Myocyte (in vitro differentiated cells): ENCODE results near the gene C2orf76. TPM values are rescaled to one million over a fixed set of nuclear protein-coding genes. Genes with fewer than 3 reads are reported as not detected.
"Not testable (repeated sequence)": the region's sequence is repeated elsewhere in the genome, so short reads cannot be mapped to it uniquely, and the experiment has no call there.

Experiments used
- DNase-seq: peaks from one replicate; pipeline ENCODE4 v3.0.0-alpha.2; 2012; ENCODE audit warnings: low read depth
- total RNA-seq: library from RNA; depleted of rRNA; stranded (reverse); fragments of >200 nt; gene quantifications from 2 replicates; pipeline ENCODE4 v1.2.3, GENCODE V29; 2014

Gene C2orf76
- total RNA-seq, 1 donor from 2014 or later, result 10.9 TPM

DNA sequence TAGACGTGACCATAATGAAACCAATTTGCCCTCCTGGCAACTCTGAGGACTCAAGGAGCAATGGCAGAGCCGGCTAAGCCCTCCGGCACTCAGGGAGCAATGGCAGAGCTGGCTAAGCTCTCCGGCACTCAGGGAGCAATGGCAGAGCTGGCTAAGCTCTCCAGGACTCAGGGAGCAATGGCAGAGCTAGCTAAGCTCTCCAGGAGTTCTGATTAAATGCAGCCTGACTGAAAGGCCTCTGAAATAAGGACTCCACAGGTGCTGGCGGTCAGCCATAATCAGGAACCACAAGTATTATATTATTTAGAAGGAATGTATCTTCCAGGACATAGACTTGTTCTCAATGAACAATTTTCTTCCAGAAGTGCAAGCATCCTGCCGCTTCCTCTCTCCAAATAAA, 65.2 kb downstream of the C2orf76 start:
- peak; percentile 35 for DNase-seq

DNA sequence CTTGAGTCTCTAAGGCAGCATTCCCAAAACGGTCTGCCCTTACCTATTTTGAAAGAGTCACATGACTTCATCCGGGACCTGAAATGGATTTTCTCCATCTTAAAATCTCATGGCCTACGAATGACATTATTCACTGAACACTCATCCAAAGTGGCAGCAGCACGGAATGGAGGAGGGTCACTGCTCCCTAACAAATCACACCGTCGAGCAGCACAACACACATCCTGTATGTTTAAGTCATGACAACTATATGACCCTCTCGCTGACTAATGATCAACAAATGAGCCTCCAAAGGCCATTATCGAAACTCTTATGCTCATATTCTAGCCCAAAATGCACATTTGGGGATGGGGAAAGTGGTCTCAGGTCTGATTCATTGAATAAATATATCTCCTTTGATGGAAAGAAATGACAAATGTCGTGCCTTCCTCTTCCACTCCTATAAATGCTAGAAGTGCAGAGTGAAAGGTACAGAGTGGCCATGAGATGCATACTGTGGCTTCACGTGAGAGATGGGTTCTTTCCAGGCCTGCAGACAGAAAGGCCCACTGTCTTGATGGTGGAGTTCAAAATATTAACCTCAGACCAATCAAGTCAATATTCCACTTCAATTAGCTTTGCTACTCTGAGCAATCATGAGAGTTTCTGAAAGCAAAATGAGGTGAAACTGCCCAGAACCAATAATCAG, 70.8 kb downstream of the C2orf76 start:
- DNase-seq, result no peak

DNA sequence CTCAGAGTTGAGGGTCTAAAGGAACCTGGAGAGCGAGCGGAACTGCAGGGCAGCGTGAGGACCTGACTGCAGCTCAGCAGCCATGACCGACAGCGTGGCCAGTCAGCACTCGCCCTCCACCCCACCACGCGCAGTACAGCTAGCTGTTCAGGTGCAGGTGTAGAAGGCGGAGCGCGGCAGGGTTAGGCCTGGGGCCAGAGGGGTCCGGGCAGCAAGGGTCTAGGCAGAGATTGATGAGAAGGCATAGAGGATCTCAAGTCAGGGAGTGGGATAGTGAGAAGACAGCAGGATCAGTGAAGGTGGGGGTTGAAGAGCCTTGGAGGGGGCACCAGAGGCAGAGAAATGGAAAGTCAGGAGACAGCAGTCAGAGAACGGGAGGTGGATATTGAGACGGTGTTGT, 72.0 kb downstream of the C2orf76 start:
- no peak for DNase-seq

DNA sequence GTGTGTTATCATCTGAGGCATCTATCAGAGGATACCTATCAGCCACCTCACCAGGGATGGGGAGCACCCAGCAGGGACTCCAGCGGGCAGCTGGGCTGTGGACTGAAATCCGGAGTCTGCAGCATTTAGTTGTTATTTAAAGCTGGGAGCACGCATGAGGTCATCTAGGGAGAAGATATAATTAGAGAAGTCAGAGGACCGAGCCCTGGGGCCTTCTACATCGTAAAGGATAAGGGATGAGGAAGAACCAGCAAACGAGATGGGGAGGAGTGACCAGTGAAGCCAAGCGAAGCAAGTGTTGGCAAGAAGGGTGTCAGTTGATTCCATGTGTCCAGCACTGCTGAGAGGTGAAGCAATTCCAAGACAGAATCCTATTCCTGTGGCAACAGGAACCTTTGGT, 72.7 kb downstream of the C2orf76 start:
- no peak for DNase-seq

DNA sequence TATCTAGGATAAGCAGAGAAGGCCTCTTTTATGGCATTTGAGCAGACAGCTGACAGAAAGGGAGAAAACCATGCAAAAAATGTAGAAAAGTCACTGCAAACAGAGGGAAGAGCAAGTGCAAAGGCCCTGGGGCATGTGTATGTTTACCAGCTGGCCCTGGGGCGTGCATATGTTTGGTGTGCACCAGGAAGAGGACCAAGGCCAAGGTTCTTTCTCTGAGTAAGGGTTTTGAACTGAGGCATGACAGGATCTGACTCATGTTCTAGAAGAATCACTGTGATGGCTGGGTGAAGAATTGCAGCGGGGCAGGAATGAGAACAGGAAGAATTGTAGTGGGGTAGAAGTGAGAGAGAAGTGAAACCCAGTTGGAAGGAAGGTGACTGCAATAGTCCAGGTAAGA, 73.4 kb downstream of the C2orf76 start:
- DNase-seq, result no peak

DNA sequence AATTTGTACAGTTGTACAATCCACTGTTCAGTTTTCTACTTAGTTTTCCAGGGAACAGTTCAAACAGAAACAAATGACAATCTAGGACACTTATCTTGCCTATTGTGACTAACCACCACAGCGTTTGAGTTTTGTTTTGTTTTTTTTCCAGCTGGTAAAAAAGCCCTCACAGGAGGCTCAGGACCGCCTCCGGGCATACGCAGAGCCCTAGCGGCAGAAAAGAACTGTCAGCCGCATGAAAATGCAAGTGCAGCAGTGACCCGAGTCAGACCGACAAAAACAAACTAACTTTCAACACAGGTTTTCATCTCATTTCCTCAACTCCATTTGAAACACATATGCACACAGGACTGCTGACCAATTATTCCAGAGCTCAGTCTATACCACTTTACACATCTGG, 74.4 kb downstream of the C2orf76 start:
- DNase-seq, result no peak

DNA sequence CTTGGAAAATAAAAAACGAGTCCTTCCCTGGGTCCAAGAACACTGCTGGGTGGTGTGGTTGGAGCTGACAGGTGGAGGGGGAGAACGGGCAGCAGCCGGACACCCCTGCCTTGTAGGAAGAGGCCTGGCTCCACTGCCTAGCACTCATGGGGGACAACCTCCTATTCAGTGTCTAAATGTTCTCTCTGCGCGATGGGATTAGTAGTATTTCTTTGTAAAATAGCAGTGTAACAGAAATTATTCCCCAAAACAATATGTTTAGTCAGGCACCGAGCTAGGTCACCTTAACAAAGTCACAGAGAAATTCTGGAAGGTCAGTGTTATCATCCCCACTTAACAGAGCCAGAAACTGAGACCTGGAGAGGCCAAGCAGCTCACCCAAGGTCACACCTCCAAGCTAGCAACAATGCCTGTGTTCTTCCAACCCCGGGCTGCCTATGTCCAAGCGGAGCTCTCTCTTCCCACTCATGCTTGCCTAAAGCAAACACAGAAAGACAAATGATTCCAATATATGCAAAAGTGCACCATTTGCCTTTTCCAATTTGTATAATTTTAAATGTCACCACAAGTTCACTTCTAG, 75.0 kb downstream of the C2orf76 start:
- no peak for DNase-seq

DNA sequence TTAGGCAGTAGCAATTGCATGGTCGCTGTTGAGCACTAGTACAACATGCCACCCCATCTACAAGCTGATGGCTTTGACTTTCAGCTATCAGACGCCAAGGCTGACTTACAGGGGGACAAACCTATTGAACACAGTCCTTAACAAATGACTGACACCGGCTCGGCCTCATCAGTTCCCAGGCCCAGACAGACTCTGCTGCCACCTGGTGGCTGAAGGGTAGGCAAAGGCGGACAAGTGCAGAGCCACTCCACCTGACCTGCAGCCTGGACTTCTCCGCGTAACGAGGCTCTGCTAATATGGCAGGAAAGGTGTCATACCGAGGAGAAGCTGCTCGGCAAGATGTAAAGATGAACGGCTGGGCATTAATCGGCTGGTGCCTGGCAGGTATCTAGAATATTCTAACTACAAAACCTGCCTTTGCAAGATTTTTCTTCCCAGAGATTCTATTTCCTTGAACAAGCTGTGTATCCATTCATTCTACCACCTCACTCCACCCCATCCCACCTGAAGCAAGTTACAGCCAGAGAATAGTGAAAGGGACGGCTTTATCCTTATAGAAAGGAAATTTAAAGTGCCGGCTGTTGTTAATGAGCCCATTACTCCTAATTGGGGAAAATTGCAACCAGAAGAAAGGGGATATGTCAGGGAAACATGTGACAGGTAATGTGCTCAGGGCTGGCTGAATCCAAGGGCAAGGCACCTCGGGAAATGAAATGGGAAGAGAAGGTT, 75.6 kb downstream of the C2orf76 start:
- DNase-seq, result peak; percentile 51

DNA sequence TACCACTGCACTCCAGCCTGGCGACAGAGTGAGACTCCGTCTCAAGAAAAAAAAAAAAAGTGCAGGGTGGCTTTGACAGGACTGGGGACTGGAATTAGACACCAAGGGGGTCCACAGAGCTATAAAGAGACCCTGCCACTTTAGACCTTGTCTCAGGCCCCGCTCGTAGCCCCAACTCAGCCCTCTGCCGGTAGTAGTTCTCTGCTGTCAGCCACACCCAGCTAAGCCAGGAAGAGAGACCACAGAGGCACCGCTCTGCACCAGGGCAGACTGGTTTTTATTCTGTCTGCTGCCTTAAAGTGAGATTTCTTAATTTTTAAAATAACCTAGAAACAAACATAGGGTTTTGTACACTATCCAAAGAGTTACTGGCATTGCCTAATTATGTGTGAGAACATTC, 77.0 kb downstream of the C2orf76 start:
- no peak for DNase-seq

DNA sequence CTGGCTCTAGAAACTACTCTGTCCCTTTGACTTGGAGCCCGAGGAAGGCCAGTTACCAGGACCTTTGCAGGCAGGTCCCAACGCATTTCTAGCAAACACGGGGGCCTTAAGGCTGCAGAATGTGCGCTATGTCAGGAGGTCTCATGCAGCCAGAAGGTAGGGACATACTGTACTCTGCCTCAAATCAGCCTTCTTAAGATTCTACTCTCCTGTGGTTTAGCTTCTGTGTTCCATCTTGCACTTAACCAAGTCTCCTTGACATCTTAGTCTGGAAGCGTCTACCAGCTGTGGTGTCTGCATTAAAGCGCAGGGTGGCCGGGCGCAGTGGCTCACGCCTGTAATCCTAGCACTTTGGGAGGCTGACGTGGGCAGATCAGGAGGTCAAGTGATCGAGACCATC, 77.5 kb downstream of the C2orf76 start:
- peak; percentile 38 for DNase-seq

DNA sequence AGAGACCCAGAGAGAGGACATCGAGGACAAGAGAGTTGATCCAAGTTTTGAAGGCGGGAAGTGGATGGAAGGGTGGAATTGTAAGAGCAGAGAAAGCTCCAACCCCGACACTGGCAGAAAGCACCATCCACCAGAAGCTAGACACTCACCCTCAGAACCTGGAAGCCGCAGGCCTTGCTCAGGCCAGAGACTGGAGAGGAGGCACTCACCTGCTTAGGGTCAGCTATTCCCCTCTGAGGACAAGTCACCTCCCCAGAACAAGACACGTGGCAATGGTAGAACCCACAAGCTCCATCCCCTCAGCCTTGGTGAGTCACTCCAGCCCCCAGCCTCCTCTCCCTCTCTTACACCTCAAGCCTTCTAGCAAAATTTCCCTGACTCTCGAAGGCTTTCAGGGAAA, 78.1 kb downstream of the C2orf76 start:
- DNase-seq, result no peak

DNA sequence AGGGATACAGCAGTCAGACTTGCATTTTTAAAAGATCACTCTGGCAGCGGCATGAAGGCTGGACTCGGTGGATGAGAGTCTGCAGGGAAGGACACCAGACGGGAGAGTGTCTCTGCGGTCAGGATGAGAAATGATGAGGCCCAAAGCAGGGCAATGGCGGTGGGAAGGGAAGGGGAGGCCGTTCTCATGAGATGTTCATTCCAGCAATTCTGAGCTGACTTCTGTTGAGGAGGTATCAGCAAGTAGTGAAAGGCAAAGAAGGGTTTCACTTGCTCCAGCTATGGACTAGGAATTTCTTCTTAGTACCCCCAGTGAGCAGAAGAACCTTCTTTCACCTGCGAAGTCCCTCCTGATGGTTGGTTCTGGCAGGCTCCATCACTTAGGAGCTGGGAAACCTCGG, 80.0 kb downstream of the C2orf76 start:
- DNase-seq, result no peak

DNA sequence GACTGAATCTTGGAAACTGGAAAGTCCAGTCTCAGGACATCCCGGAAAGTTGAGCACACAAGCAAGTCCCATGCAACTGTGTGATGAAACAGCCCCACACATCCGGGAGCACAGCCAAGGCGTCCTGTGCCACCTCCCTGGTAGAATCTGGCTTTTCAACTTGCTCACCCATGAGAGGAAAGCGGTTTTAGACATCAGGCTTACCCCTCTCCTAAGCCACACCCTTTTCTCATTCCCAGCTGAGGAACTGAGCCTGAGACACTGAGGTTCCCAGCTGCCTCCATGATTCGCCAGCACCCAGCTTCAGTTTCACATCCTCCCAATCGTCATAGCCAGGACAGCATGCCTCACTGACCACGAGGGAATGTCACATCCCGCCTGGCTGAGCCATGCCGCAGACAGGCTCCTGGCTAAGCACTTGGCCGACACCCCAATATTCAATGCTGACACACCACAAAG, 82.7 kb downstream of the C2orf76 start:
- peak; percentile 99 for DNase-seq

DNA sequence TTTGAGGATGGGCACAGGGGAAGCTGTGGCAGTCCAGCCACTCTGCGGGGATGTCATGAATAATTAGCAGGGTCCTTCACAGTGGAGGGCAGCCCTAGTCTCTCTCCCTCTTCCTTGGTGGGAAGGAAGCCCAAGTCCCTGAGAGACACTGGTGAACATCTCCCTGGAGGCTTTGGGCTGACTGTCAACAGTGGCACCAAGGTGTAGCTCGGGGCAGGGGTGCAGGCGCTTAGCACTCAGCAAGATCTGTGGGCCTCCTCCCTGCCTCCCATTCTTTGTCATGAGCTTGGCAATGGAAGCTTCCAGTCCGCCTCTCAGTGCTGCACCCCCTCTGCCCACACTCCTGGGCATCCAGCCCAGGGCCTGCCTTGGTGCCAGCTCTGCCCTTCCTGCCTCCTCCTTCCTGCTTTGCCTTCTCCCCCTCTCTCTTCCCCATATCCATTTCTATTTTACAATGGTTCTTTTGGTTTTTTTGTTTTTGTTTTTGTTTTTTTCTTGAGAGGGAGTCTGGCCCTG, 83.6 kb downstream of the C2orf76 start:
- DNase-seq, result peak; percentile 51

DNA sequence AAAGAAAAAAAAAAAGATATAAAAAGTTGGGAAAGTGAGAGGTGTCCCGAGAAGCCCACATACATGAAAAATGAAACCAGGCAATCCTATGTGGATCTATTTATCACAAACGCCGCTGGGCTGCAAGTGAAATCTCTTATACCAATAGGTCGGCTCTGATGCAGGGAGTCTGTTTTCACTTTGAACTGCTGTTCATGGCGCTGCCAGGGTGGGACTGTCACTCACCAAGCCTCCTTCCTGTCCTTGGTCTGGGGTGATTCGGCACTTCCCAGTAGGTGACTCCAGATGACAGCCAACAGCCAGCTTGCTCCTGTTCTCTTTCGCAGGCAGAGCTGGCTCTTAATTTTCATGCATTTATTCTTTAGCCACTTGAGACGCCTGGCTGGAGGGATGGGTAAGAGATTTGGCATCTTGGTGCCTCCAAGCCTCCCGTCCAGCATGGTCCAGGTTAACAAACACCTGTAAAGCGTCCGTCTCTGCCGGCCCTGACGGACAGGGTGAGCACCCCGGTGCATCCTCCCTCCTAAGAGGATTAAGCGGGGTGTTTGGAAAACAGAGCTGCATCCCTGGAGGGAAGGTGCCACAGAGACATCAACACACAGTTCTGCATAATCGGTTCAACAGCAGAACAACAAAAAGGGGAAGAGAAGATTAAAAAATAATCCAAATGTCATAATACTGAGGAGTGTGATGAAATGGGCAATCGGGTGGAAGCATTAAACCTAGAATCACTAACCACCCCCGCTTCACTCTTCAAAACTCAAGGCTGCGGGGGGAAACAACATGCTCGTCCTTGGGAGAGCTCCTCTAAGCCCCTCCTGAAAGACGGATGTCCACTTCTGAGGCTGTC, 84.3 kb downstream of the C2orf76 start:
- DNase-seq, result no peak

DNA sequence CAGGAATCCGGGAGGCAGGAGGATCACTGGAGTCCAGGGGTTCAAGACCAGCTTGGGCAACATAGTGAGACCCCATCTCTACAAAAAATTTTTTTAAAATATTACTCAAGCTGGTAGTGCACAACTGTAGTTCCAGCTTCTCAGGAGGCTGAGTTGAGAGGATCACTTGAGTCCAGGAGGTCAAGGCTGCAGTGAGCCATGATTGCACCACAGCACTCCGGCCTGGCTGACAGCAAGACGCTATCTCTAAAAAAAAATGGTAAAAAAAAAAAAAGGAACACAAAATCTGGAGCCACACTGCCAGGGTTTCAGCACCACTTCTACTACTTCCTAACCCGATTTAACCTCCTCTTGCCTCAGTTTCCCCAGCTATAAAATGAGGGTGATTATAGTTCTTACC, 86.0 kb downstream of the C2orf76 start:
- DNase-seq, result no peak

DNA sequence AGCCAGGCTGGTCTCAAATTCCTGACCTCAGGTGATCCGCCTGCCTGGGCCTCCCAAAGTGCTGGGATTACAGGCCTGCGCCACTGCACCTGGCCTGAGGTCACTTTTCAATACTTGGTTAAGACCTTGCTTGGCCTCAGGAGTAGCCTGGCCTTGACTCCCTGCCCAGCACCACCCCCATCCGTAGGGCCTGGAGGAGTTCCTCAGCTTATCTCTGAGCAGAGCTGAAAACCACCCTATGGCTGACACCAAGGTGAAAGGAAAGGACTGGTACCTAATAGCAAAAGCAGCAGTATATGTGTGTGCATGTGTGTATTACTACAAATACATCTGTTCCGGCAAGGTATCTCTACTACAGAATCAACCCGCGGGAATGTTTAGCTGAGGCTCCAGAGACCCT, 87.0 kb downstream of the C2orf76 start:
- DNase-seq, result no peak

DNA sequence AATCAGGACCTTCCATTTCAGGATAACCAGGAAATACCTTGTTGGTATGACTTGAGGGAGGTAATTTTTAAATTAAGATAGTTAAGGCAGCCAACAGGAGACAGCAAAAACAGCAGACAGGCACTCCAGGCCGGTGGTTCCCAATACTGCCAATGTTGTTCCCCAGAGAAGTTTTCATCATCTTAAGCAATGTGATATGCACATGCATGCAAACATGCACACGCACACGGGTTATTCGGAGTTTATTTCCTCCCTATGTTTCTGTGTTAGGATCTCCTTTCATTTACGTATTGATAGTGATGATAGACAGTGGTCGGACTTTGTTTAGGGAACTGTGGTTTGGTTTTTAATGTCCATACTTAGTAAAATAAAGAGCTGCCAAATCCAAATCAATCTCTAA, 87.7 kb downstream of the C2orf76 start:
- no peak for DNase-seq

DNA sequence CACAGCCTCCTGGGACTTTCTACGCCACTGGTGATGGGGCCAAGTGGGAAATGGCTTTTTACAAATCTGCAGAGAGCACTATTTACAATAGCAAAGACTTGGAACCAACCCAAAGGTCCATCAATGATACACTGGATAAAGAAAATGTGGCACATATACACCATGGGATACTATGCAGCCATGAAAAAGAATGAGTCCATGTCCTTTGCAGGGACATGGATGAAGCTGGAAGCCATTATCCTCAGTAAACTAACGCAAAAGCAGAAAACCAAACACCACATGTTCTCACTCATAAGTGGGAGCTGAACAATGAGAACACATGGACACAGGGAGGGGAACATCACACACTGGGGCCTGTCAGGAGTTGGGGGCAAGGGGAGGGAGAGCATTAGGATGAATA, 88.2 kb downstream of the C2orf76 start:
- DNase-seq, result not testable (repeated sequence)

DNA sequence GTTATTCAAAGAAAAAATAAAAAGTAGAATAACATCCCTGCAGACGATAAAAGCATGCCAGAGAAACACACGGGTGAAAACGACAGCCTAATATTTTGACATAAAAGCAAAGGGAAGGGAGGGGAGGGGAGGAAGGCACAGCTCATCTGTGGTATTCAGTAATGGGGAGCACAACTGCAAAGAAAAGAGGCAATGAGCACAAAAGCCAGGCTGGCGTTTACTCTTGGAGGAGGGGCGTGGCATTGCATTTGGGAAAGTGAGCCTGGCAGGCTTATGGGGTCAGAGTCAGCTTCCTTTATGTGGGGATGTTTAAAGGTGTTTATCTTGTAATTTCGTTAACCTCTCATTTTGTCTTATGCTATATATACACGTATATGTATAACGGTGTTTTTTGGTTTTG, 89.8 kb downstream of the C2orf76 start:
- no peak for DNase-seq

DNA sequence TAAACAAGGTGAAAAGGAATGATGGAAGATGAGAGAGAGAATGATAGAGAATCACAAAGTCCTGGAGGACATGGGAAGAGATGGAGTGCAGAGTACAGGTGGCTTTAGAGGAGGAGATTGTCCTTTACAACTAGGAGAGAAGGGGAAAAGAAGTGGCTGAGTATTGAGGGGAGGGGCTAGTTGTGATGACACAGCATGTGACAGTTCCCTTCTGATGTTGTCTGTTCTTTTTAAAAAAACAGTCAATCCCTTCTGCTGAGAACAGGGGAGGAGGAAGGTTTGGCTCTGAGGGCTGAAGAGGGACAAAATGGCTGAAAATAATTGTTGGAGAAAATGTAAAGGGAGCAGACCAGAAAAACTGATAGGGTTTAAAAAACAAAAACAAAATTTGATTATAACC, 99.0 kb downstream of the C2orf76 start:
- no peak for DNase-seq
